Neuronal stem cell (in vitro differentiated cells): ENCODE data around the gene ERICH2.
A peak's percentile ranks its signal among the peaks of the same experiment; 100 is the strongest.

Experiments used
- DNase-seq: peaks from one replicate; pipeline ENCODE4 v3.0.0-alpha.2; 2013; ENCODE audit warnings: low spot score
- H2AFZ ChIP-seq: one replicate; pipeline ENCODE4 v1.6.1; 2013; ENCODE audit warnings: mild to moderate bottlenecking, low read length, inconsistent platforms
- H2AK5ac ChIP-seq: 2 replicates; pipeline ENCODE4 v1.6.1; 2013; ENCODE audit warnings: low read depth, mild to moderate bottlenecking, inconsistent platforms, low read length, moderate library complexity, mixed read lengths
- H2BK120ac ChIP-seq: 2 replicates; pipeline ENCODE4 v1.6.1; 2013; ENCODE audit warnings: low read depth, mild to moderate bottlenecking, inconsistent platforms, low read length, moderate library complexity, mixed read lengths
- H2BK12ac ChIP-seq: one replicate; pipeline ENCODE4 v1.6.1; 2013; ENCODE audit warnings: low read length, inconsistent platforms
- H2BK15ac ChIP-seq: 2 replicates; pipeline ENCODE4 v1.6.1; 2013; ENCODE audit warnings: mild to moderate bottlenecking, low read length, inconsistent platforms, mixed read lengths
- H2BK5ac ChIP-seq: one replicate; pipeline ENCODE4 v1.6.1; 2013; ENCODE audit warnings: inconsistent platforms, mild to moderate bottlenecking, low read length, moderate library complexity
- H3K14ac ChIP-seq: one replicate; pipeline ENCODE4 v1.6.1; 2013; ENCODE audit warnings: low read length, inconsistent platforms
- H3K18ac ChIP-seq: 2 replicates; pipeline ENCODE4 v1.6.1; 2013; ENCODE audit warnings: low read length, inconsistent platforms
- H3K23ac ChIP-seq: 2 replicates; pipeline ENCODE4 v1.6.1; 2013; ENCODE audit warnings: low read depth, mild to moderate bottlenecking, mixed read lengths, low read length, inconsistent platforms; ENCODE audit not compliant: poor library complexity
- H3K27ac ChIP-seq: replicated peaks from 3 replicates; pipeline ENCODE4 v1.5.1; 2013; ENCODE audit warnings: low read length, inconsistent platforms
- H3K27me3 ChIP-seq, 3 experiments: 2 replicates each; pipeline ENCODE4 v1.6.1; 2013; ENCODE audit warnings: low read length in 3 of 3, mild to moderate bottlenecking in 2 of 3, inconsistent platforms in 1 of 3, low read depth in 1 of 3, mixed read lengths in 1 of 3, moderate library complexity in 1 of 3; ENCODE audit not compliant: control insufficient read depth in 3 of 3, insufficient read depth in 3 of 3
- H3K36me3 ChIP-seq, 2 donors: replicated peaks in 1 of 2; 2 replicates each; pipeline ENCODE4 v1.6.1; 2013; ENCODE audit warnings: low read length in 2 of 2; ENCODE audit not compliant: control insufficient read depth in 2 of 2, insufficient read depth in 2 of 2
- H3K4ac ChIP-seq: 2 replicates; pipeline ENCODE4 v1.6.1; 2013; ENCODE audit warnings: inconsistent platforms, mild to moderate bottlenecking, low read length, moderate library complexity
- H3K4me1 ChIP-seq, 2 donors: 1 replicate in 1 of 2; 2 replicates in 1 of 2; pipeline ENCODE4 v1.6.1; 2013; ENCODE audit warnings: low read length in 2 of 2, low read depth in 1 of 2; ENCODE audit not compliant: control insufficient read depth in 2 of 2, insufficient read depth in 1 of 2
- H3K4me2 ChIP-seq: one replicate; pipeline ENCODE4 v1.6.1; 2013; ENCODE audit warnings: mild to moderate bottlenecking, low read length, inconsistent platforms; ENCODE audit not compliant: insufficient read depth, poor library complexity, severe bottlenecking
- H3K4me3 ChIP-seq, 2 donors: 2 replicates each; pipeline ENCODE4 v1.5.1; 2013; ENCODE audit warnings: low read length in 2 of 2, mild to moderate bottlenecking in 2 of 2, inconsistent platforms in 1 of 2, moderate library complexity in 1 of 2
- H3K79me1 ChIP-seq: one replicate; pipeline ENCODE4 v1.6.1; 2013; ENCODE audit warnings: low read depth, mild to moderate bottlenecking, inconsistent platforms, low read length, moderate library complexity
- H3K9ac ChIP-seq: one replicate; pipeline ENCODE4 v1.6.1; 2013; ENCODE audit warnings: mild to moderate bottlenecking, low read depth, low read length, inconsistent platforms; ENCODE audit not compliant: poor library complexity
- H3K9me3 ChIP-seq, 2 donors: replicated peaks in 1 of 2; 2 replicates each; pipeline versions ENCODE3 to v1.6.1; 2013; ENCODE audit warnings: low read length in 2 of 2, mild to moderate bottlenecking in 2 of 2, inconsistent platforms in 1 of 2, low read depth in 1 of 2, mixed read lengths in 1 of 2, moderate library complexity in 1 of 2; ENCODE audit not compliant: control insufficient read depth in 2 of 2, insufficient read depth in 1 of 2
- H4K8ac ChIP-seq: one replicate; pipeline ENCODE4 v1.6.1; 2013; ENCODE audit warnings: low read depth, mild to moderate bottlenecking, inconsistent platforms, low read length, moderate library complexity
- H4K91ac ChIP-seq: one replicate; pipeline ENCODE4 v1.6.1; 2013; ENCODE audit warnings: low read length, low read depth, mild to moderate bottlenecking, inconsistent platforms; ENCODE audit not compliant: poor library complexity
- WGBS, 2 donors: extraction: QIAGEN DNeasy Blood & Tissue Kit; methylation state at CpG; one replicate each; pipeline ENCODE4 v1.1.7; 2013; ENCODE audit warnings: missing lambda C conversion rate in 2 of 2, mixed read lengths in 1 of 2; ENCODE audit not compliant: insufficient read length in 2 of 2, insufficient replicate concordance in 1 of 2; ENCODE audit errors: extremely low coverage in 2 of 2; 5-methylcytosine and 5-hydroxymethylcytosine counted together

The ERICH2 gene

DNA sequence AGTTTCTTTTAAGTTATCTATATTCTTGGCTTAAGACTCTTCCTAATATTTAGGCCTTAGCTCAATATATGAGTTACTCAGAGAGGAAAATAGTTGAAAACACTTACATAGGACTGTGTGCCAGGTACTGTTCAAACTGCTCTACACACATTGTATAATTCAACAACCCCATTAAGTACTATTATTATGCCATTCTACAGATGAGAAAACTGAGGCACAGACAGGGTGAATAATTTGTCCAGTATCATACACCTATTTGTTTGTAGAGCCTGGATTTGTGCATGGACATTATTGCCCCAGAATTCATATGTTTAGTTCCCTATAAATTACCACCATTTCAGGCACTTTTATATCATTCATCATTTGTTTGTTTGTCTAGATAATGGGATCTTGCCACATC lies 28.8 kb downstream of the ERICH2 start:
- Histone ChIP-seq H2BK120ac (no peak overlapping the region), H3K4me2 (no peak overlapping the region), H3K36me3 (no peaks in the 10 kb centered on the region), H3K4ac (no peak overlapping the region), H2AFZ (no peak overlapping the region), H4K91ac (no peak overlapping the region), H3K14ac (no peak overlapping the region), H4K8ac (no peak overlapping the region), H2AK5ac (no peak overlapping the region), H3K23ac (no peak overlapping the region), H3K9ac (no peak overlapping the region), H3K18ac (no peak overlapping the region), H2BK5ac (no peak overlapping the region), H2BK15ac (no peak overlapping the region), H3K4me1 (no peaks in the 10 kb centered on the region), H3K79me1 (no peaks in the 10 kb centered on the region), H3K4me3 (no peak overlapping the region), H2BK12ac (no peak overlapping the region), H3K27me3 (peaks cover 0 to 14% (median 0%) of the 10 kb centered on the region in 3 experiments), H3K27ac (no peak overlapping the region), H3K9me3 (no peaks in the 10 kb centered on the region)
- DNase-seq = no peak

DNA sequence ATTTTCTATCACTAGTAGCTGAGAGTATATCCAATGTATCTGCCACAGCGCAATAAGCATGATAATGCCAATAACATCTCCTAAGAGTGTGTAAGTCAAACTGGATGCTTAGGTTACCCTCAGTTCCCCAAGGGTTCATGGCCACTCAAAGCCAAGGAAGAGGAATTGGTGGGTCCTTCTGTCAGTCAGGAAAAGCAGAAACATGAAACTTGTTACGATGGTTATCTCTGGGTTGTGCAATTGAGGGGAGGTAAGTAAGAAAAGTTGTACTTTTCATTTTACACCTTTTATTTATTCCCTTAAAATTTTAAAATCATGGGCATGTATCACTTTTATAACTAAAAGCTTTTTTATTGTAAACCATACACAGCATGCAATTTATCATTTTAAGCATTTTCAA lies 36.4 kb downstream of the ERICH2 start:
- H3K4me2 ChIP-seq = no peak overlapping the region
- H3K9ac ChIP-seq = no peak overlapping the region
- H2AK5ac ChIP-seq = no peak overlapping the region
- no peak overlapping the region for H3K18ac ChIP-seq
- no peak overlapping the region for H3K27ac ChIP-seq
- no CpG with 5 or more reads among the region's 2 CpGs for WGBS, 2 donors
- no peak overlapping the region for H4K8ac ChIP-seq
- H3K4ac ChIP-seq = no peak overlapping the region
- H3K79me1 ChIP-seq = no peaks in the 10 kb centered on the region
- no peak overlapping the region for H2BK120ac ChIP-seq
- no peak overlapping the region for H3K4me3 ChIP-seq
- no peak for DNase-seq
- H2BK5ac ChIP-seq = no peak overlapping the region
- H2BK15ac ChIP-seq = no peak overlapping the region
- no peaks in the 10 kb centered on the region for H3K36me3 ChIP-seq
- no peaks in the 10 kb centered on the region for H3K9me3 ChIP-seq
- H3K23ac ChIP-seq = no peak overlapping the region
- no peak overlapping the region for H2BK12ac ChIP-seq
- H3K14ac ChIP-seq = no peak overlapping the region
- H3K27me3 ChIP-seq = peaks cover 0 to 23% (median 0%) of the 10 kb centered on the region in 3 experiments
- no peak overlapping the region for H2AFZ ChIP-seq
- H4K91ac ChIP-seq = no peak overlapping the region
- no peaks in the 10 kb centered on the region for H3K4me1 ChIP-seq

DNA sequence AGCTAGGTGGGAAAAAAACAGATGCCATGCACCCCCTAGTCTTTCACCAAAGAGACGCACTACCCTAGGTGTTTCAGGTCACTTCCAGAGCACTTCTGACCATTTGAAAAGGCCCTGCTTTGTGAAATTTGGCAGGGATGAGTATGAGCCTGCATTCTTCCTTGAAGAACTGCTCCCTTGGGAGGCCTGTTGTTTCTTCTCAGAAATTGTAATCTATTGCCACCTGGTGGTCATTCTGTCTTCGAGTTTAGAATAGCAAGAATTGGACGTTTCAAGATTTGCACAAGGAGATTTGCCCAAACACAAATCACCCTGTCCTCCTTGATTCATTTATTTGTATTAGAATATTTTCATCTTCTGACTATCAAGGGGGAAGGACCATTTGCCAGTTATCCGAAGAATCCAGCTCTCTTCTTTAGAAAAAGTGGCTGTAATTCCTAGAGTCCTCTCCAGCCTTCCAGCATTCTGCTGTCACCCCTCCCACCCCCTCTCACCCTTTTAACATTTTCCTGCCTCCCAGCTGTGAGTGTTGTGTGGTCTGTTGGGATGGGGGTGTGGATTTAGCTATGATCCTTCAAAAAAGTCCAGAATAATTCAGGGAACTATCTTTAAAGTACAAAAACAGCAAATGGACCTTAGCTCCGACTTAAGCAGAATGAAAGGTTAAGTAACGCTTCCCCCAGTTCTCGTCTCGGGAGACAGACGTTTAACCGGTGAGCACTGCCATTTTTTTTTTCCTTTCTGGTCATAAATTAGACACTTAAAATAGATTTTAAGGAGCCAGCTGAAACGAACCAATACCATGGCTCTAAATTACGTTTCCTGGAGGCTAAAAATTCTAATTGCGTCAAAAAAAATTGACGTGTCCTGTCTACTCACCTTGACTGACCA lies 42.8 kb downstream of the ERICH2 start:
- Histone ChIP-seq H3K4me3 (no peak overlapping the region), H3K18ac (no peak overlapping the region), H3K4me1 (peaks cover 10 to 11% of the 10 kb centered on the region in 2 donors), H2BK15ac (no peak overlapping the region), H2BK12ac (no peak overlapping the region), H3K36me3 (no peaks in the 10 kb centered on the region), H3K79me1 (no peaks in the 10 kb centered on the region), H3K4ac (no peak overlapping the region), H2BK5ac (no peak overlapping the region), H2BK120ac (no peak overlapping the region), H2AFZ (no peak overlapping the region), H3K9me3 (no peaks in the 10 kb centered on the region), H3K27ac (no peak overlapping the region), H3K4me2 (peak overlapping the region; percentile 43), H4K8ac (no peak overlapping the region), H2AK5ac (no peak overlapping the region), H3K9ac (no peak overlapping the region), H3K27me3 (peaks cover 23 to 56% (median 51%) of the 10 kb centered on the region in 3 experiments), H3K14ac (no peak overlapping the region), H4K91ac (no peak overlapping the region), H3K23ac (no peak overlapping the region)
- peak; percentile 84 for DNase-seq
- WGBS, 2 donors = no CpG with 5 or more reads among the region's 14 CpGs

DNA sequence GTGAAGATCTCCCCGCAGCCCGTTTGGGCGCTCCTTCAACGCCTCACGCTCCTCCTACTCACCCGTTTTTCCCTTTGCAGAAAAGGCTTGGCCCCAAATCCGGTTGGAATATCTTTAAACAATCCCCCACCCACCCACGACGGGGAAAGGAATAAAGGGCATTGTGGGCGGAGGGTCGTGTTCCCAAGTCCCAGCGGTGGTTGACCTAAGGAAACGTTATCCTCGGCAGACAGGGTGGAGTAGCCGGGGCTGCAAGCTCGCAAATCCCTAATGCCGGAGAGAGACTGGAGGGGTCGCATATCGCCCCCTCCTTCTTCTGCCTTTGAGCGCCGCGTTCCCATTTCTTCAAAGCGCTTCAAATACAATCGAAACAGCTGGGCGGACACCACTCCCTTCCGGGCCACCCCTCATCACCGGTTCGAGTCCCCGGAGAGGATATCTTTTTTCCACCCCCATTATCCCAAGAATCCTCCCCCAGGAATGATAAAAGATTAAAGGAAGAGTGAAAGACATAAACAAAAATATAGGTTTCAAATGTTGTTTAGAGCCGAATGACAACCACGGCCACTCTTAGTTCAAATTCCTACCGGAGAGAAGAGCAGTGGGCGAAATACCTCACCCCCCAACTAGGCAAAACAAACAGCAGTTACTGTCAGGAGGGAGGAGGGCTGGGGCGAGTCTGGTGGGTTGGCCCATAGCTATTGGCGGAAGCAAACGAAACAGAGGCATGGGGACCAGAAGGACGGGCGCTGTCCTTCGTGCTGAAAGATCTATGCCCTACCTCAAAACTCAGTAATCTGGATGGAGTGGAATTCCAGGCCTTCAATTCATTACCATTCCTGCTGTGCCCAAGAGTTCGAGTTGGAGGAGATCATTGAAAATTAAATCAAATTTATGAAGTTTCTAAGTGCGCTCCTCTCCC lies 43.7 kb downstream of the ERICH2 start:
- no peak overlapping the region for H3K9ac ChIP-seq
- no peak overlapping the region for H2BK120ac ChIP-seq
- peaks cover 16 to 18% of the 10 kb centered on the region in 2 donors for H3K4me1 ChIP-seq
- H3K4me2 ChIP-seq = peak overlapping the region; percentile 43
- no peak overlapping the region for H4K8ac ChIP-seq
- no peak overlapping the region for H3K18ac ChIP-seq
- no peak overlapping the region for H3K23ac ChIP-seq
- H2BK5ac ChIP-seq = no peak overlapping the region
- H2BK12ac ChIP-seq = no peak overlapping the region
- no peak overlapping the region for H3K4me3 ChIP-seq
- H2BK15ac ChIP-seq = no peak overlapping the region
- no peaks in the 10 kb centered on the region for H3K9me3 ChIP-seq
- H3K14ac ChIP-seq = no peak overlapping the region
- no peaks in the 10 kb centered on the region for H3K79me1 ChIP-seq
- no peaks in the 10 kb centered on the region for H3K36me3 ChIP-seq
- H2AK5ac ChIP-seq = no peak overlapping the region
- no peak overlapping the region for H3K27ac ChIP-seq
- H3K27me3 ChIP-seq = peaks cover 31 to 64% (median 60%) of the 10 kb centered on the region in 3 experiments
- H4K91ac ChIP-seq = no peak overlapping the region
- H3K4ac ChIP-seq = no peak overlapping the region
- H2AFZ ChIP-seq = no peak overlapping the region
- no CpG with 5 or more reads among the region's 41 CpGs for WGBS, 2 donors
- peak; percentile 80 for DNase-seq
